ENCODE results near the gene ZNF408. TPM values are rescaled to one million over a fixed set of nuclear protein-coding genes. Genes with fewer than 3 reads are reported as not detected.
A peak's percentile ranks its signal among the peaks of the same experiment; 100 is the strongest.

ZNF408 gene
- total RNA-seq, 1 experiment from 2014 or later, result 8.7 TPM

- Histone ChIP-seq H3K4me1 (peaks cover 36% of the 10 kb centered on the region), H3K36me3 (peaks cover 28% of the 10 kb centered on the region), H3K27me3 (no peaks in the 10 kb centered on the region), H3K4me3 (no peak overlapping the region), H3K27ac (no peak overlapping the region), H3K9me3 (replicated peaks) (no peaks in the 10 kb centered on the region)
- no peak for DNase-seq
These were observed 28.9 kb upstream of the ZNF408 start for GRCh38 chr11:46671958-46672315.

GRCh38 chr11:46672381-46672839, 28.4 kb upstream of the ZNF408 start:
- no peak for DNase-seq
- no peak overlapping the region for H3K4me3 ChIP-seq
- peaks cover 37% of the 10 kb centered on the region for H3K4me1 ChIP-seq
- peaks cover 28% of the 10 kb centered on the region for H3K36me3 ChIP-seq
- no peaks in the 10 kb centered on the region for H3K27me3 ChIP-seq
- no peaks in the 10 kb centered on the region for H3K9me3 ChIP-seq (replicated peaks)
- no peak overlapping the region for H3K27ac ChIP-seq

GRCh38 chr11:46673713-46674462, 26.9 kb upstream of the ZNF408 start:
- Histone ChIP-seq H3K4me3 (no peak overlapping the region), H3K27ac (peak overlapping the region; percentile 83; the same call in 1 of the 2 replicates), H3K27me3 (no peaks in the 10 kb centered on the region), H3K9me3 (replicated peaks) (no peaks in the 10 kb centered on the region), H3K36me3 (peaks cover 21% of the 10 kb centered on the region), H3K4me1 (peaks cover 37% of the 10 kb centered on the region)
- peak in 1 of 2 experiments; percentile 34 for DNase-seq

- H3K4me3 ChIP-seq, result no peak overlapping the region
- H3K9me3 ChIP-seq (replicated peaks), result no peaks in the 10 kb centered on the region
- peak overlapping the region; percentile 83 for H3K27ac ChIP-seq
- peak; percentile 98 to 99 for DNase-seq
- peaks cover 13% of the 10 kb centered on the region for H3K36me3 ChIP-seq
- no peaks in the 10 kb centered on the region for H3K27me3 ChIP-seq
- H3K4me1 ChIP-seq, result peaks cover 37% of the 10 kb centered on the region
These were observed 26.2 kb upstream of the ZNF408 start for GRCh38 chr11:46674463-46675287.

GRCh38 chr11:46675288-46675851, 25.5 kb upstream of the ZNF408 start:
- peak; percentile 75 to 84 for DNase-seq
- Histone ChIP-seq H3K9me3 (replicated peaks) (no peaks in the 10 kb centered on the region), H3K27me3 (no peaks in the 10 kb centered on the region), H3K27ac (peak overlapping the region; percentile 83), H3K36me3 (peaks cover 13% of the 10 kb centered on the region), H3K4me1 (peaks cover 37% of the 10 kb centered on the region), H3K4me3 (no peak overlapping the region)

- Histone ChIP-seq H3K27ac (peak overlapping the region; percentile 83), H3K9me3 (replicated peaks) (no peaks in the 10 kb centered on the region), H3K36me3 (peaks cover 10% of the 10 kb centered on the region; the same call in 1 of the 2 replicates), H3K4me3 (no peak overlapping the region), H3K4me1 (peaks cover 34% of the 10 kb centered on the region), H3K27me3 (no peaks in the 10 kb centered on the region)
- DNase-seq, result no peak
These were observed 24.9 kb upstream of the ZNF408 start for GRCh38 chr11:46675949-46676348.

- Histone ChIP-seq H3K4me3 (no peak overlapping the region), H3K4me1 (peaks cover 34% of the 10 kb centered on the region), H3K27ac (no peak overlapping the region), H3K27me3 (no peaks in the 10 kb centered on the region), H3K9me3 (replicated peaks) (no peaks in the 10 kb centered on the region), H3K36me3 (peaks cover 8% of the 10 kb centered on the region; the same call in 1 of the 2 replicates)
- DNase-seq, result no peak
These were observed 24.2 kb upstream of the ZNF408 start for GRCh38 chr11:46676436-46677158.

GRCh38 chr11:46677169-46677568, 23.7 kb upstream of the ZNF408 start:
- H3K36me3 ChIP-seq, result peaks cover 8% of the 10 kb centered on the region; the same call in 1 of the 2 replicates
- no peak for DNase-seq
- no peak overlapping the region for H3K4me3 ChIP-seq
- no peaks in the 10 kb centered on the region for H3K9me3 ChIP-seq (replicated peaks)
- H3K27ac ChIP-seq, result no peak overlapping the region
- H3K27me3 ChIP-seq, result no peaks in the 10 kb centered on the region
- H3K4me1 ChIP-seq, result peaks cover 34% of the 10 kb centered on the region

- H3K36me3 ChIP-seq, result 0 out of 2 replicates have a peak, but pooled peaks cover 8% of the 10 kb centered on the region
- peaks cover 33% of the 10 kb centered on the region for H3K4me1 ChIP-seq
These were observed 22.7 kb upstream of the ZNF408 start for GRCh38 chr11:46677991-46678740.

GRCh38 chr11:46678741-46679130, 22.1 kb upstream of the ZNF408 start:
- Histone ChIP-seq H3K4me1 (peaks cover 28% of the 10 kb centered on the region), H3K36me3 (0 out of 2 replicates have a peak, but pooled peaks cover 8% of the 10 kb centered on the region), H3K4me3 (no peak overlapping the region), H3K27ac (no peak overlapping the region), H3K9me3 (replicated peaks) (no peaks in the 10 kb centered on the region), H3K27me3 (no peaks in the 10 kb centered on the region)
- DNase-seq, result no peak

More at GRCh38 chr11:46677991-46678740, 22.7 kb upstream of the ZNF408 start:
- no peak overlapping the region for H3K4me3 ChIP-seq
- H3K27me3 ChIP-seq, result no peaks in the 10 kb centered on the region
- H3K27ac ChIP-seq, result no peak overlapping the region
- H3K9me3 ChIP-seq (replicated peaks), result no peaks in the 10 kb centered on the region
- no peak for DNase-seq

- H3K27me3 ChIP-seq, result no peaks in the 10 kb centered on the region
- H3K9me3 ChIP-seq (replicated peaks), result no peaks in the 10 kb centered on the region
- no peak overlapping the region for H3K4me3 ChIP-seq
- 0 out of 2 replicates have a peak, but pooled peaks cover 8% of the 10 kb centered on the region for H3K36me3 ChIP-seq
- H3K27ac ChIP-seq, result no peak overlapping the region
- DNase-seq, result no peak
- peaks cover 20% of the 10 kb centered on the region for H3K4me1 ChIP-seq
These were observed 21.3 kb upstream of the ZNF408 start for GRCh38 chr11:46679241-46680163.

- 0 out of 2 replicates have a peak, but pooled peaks cover 8% of the 10 kb centered on the region for H3K36me3 ChIP-seq
- no peaks in the 10 kb centered on the region for H3K9me3 ChIP-seq (replicated peaks)
- peaks cover 16% of the 10 kb centered on the region for H3K4me1 ChIP-seq
- H3K27me3 ChIP-seq, result no peaks in the 10 kb centered on the region
- H3K27ac ChIP-seq, result no peak overlapping the region
- no peak for DNase-seq
- H3K4me3 ChIP-seq, result no peak overlapping the region
These were observed 20.6 kb upstream of the ZNF408 start for GRCh38 chr11:46680164-46680760.

Data from SJCRH30 (cell line).